Osteocyte (in vitro differentiated cells): ENCODE data around the gene PPP1R13B. TPM values are rescaled to one million over a fixed set of nuclear protein-coding genes. Genes with fewer than 3 reads are reported as not detected.

ENCODE experiments used
- DNase-seq: peaks from one replicate; pipeline ENCODE4 v3.0.0; 2021; ENCODE audit warnings: mixed read lengths; ENCODE audit not compliant: unreplicated experiment; ENCODE audit errors: extremely low spot score
- H3K27ac Mint-ChIP-seq: one replicate; pipeline ENCODE4 v1.8.0; 2021; ENCODE audit warnings: mild to moderate bottlenecking, mixed read lengths; ENCODE audit not compliant: unreplicated experiment
- H3K27me3 Mint-ChIP-seq: one replicate; pipeline ENCODE4 v1.8.0; 2021; ENCODE audit warnings: mixed read lengths; ENCODE audit not compliant: unreplicated experiment
- H3K36me3 Mint-ChIP-seq: one replicate; pipeline ENCODE4 v1.8.0; 2021; ENCODE audit warnings: mixed read lengths; ENCODE audit not compliant: unreplicated experiment
- H3K4me1 Mint-ChIP-seq: one replicate; pipeline ENCODE4 v1.8.0; 2021; ENCODE audit warnings: mixed read lengths; ENCODE audit not compliant: unreplicated experiment
- H3K4me3 Mint-ChIP-seq: one replicate; pipeline ENCODE4 v1.8.0; 2021; ENCODE audit warnings: mild to moderate bottlenecking, moderate library complexity, mixed read lengths; ENCODE audit not compliant: unreplicated experiment
- H3K9me3 Mint-ChIP-seq: one replicate; pipeline ENCODE4 v1.8.0; 2021; ENCODE audit warnings: mixed read lengths; ENCODE audit not compliant: unreplicated experiment
- total RNA-seq: library from RNA; stranded (reverse); gene quantifications from 2 replicates; pipeline ENCODE4 v1.2.1, GENCODE V29; 2021
- TF ChIP-seq, protein P1 (sequence below): fragments of 200-600 bp; sonication (generic); IDR thresholded peaks from 2 replicates; pipeline ENCODE4 v1.5.0; 2021; ENCODE audit warnings: antibody characterized with exemption, mild to moderate bottlenecking, moderate library complexity

Gene PPP1R13B
- total RNA-seq, 1 donor from 2014 or later = 7.9 TPM

DNA sequence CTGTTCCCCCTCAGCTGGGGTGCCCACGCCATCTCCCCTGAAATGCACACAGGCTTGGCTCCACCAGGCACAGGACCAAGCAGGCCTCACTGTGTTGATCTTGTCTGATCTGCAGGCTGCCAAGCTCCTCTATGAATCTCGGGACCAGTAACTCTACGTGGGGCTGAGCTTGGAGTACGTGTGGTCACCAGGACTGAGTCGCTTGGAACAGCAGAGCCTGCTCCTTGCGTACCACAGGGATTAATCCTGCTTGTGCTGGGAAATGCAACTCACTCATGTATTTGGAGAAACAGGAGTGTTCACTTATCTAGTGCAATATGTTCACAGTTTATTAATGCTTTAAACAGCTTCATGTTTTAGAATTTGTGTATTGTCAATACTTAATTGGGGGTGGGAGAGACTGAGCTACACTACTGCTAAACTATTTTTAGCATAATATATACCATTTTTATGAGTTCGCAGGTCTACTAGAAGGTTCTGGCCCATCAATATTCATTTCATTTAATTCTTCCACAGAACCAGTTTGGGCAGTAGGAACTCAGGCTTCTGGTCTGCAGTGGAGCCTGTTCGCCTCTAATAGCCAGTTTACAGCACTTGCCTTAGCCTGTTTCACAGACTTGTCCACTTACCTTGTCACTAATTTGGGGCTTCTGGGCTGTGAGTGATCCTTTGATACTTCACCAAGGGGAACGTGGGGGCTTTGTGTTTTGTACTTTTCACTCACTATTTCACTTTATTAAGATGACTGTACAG lies 114.3 kb downstream of the PPP1R13B start:
- H3K4me3 Mint-ChIP-seq = no peak overlapping the region
- TF ChIP-seq, protein P1, sequence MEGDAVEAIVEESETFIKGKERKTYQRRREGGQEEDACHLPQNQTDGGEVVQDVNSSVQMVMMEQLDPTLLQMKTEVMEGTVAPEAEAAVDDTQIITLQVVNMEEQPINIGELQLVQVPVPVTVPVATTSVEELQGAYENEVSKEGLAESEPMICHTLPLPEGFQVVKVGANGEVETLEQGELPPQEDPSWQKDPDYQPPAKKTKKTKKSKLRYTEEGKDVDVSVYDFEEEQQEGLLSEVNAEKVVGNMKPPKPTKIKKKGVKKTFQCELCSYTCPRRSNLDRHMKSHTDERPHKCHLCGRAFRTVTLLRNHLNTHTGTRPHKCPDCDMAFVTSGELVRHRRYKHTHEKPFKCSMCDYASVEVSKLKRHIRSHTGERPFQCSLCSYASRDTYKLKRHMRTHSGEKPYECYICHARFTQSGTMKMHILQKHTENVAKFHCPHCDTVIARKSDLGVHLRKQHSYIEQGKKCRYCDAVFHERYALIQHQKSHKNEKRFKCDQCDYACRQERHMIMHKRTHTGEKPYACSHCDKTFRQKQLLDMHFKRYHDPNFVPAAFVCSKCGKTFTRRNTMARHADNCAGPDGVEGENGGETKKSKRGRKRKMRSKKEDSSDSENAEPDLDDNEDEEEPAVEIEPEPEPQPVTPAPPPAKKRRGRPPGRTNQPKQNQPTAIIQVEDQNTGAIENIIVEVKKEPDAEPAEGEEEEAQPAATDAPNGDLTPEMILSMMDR = no peak
- H3K36me3 Mint-ChIP-seq = peaks cover 21% of the 10 kb centered on the region
- no peak for DNase-seq
- H3K4me1 Mint-ChIP-seq = peaks cover 3% of the 10 kb centered on the region
- no peaks in the 10 kb centered on the region for H3K9me3 Mint-ChIP-seq
- H3K27ac Mint-ChIP-seq = no peak overlapping the region
- H3K27me3 Mint-ChIP-seq = no peaks in the 10 kb centered on the region

DNA sequence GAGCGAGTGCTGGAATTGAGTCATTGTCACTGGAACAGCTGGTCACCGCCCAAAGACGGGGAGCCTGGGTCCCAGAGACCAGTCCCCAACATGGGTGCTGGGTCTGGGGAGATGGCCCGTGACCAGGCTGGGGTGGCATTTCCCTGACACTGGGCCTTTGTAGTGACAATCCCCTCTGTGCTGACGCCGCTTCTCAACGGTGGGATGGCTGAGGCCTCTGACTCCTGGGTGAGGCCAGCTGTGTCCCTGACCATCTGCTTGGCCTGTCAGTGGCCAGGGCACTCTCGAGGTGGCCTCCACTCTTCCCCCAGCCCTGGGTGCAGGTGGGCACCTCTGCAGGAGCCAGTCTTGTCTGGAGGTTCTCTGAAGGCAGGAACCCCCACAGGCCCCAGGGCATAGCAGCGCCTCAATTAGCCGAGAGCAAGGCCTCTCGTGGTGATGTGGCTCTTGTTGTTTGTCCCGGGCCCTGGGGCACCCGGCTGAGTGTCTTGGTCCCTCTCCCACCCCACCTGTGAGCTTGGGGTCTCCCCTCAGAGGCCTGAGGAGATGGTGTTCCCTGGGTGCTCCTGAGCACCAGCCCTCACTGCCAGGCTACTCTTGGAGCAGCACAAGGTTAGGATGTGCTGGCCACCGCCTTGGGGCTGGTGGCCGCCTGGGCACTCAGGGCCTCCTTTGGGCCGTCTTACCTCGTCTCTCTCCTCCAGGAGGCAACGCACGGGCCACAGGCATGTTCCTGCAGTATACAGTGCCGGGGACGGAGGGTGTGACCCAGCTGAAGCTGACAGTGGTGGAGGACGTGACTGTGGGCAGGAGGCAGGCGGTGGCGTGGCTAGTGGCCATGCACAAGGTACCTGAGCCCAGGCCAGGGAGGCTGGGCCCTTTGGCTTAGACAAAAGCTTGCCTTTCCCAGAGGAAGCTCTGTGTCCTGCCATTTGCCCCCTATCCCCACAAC lies 115.2 kb downstream of the PPP1R13B start:
- Mint-ChIP-seq H3K9me3 (no peaks in the 10 kb centered on the region), H3K36me3 (peaks cover 20% of the 10 kb centered on the region), H3K4me1 (peaks cover 3% of the 10 kb centered on the region), H3K4me3 (no peak overlapping the region), H3K27me3 (no peaks in the 10 kb centered on the region), H3K27ac (no peak overlapping the region)
- TF ChIP-seq, protein P1 = no peak
- DNase-seq = no peak

DNA sequence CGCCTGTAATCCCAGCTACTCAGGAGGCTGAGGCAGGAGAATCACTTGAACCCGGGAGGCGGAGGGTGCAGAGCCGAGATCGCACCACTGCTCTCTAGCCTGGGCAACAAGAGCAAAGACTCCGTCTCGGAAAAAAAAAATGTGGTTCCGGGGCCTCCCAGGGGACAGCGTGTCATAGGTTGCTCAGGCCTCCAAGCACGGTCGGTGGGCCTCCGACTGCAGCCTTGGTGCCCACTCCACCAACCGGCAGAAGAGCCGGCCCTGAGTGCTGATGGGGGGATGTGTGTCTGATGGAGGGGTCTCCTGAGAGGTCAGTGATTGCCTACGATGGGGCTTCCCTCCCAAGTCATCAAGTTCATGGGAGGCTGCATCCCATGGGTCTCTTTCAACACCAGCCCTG lies 115.9 kb downstream of the PPP1R13B start:
- H3K4me3 Mint-ChIP-seq = no peak overlapping the region
- no peaks in the 10 kb centered on the region for H3K27me3 Mint-ChIP-seq
- H3K9me3 Mint-ChIP-seq = no peaks in the 10 kb centered on the region
- H3K27ac Mint-ChIP-seq = no peak overlapping the region
- no peak for DNase-seq
- peaks cover 18% of the 10 kb centered on the region for H3K36me3 Mint-ChIP-seq
- H3K4me1 Mint-ChIP-seq = peaks cover 3% of the 10 kb centered on the region
- TF ChIP-seq, protein P1 = no peak

DNA sequence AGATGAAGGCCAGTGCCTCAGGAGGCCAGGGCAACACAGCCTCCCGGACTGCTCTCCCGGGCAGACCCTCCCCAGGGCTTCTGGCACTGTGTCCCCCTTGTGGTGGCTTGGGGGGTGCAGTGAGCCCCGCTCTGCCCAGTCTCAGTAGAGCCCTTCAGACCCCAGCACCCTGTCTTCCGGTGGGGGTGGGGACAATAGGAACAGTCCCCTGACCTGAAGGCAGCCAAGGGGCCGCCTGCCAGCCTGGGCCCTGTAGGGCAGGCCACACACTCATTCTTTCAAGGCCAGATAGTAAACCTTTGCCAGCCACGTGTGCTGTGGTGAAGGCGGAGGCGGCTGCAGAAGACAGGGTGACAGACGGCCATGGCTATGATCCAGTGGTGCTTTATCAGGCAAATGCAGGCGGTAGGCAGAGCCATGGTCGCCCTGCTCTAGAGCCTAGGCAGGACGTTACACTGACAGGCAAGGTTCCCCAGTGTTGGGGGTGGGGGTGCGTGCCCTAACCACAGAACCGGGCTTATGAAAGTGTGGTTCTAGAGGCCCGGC lies 116.8 kb downstream of the PPP1R13B start:
- Mint-ChIP-seq H3K27ac (no peak overlapping the region), H3K4me3 (no peak overlapping the region), H3K27me3 (no peaks in the 10 kb centered on the region), H3K36me3 (peaks cover 18% of the 10 kb centered on the region), H3K9me3 (no peaks in the 10 kb centered on the region), H3K4me1 (peaks cover 3% of the 10 kb centered on the region)
- TF ChIP-seq, protein P1 = no peak
- DNase-seq = no peak
